Right renal cortex interstitium (tissue), 3 donors: ENCODE measurements around the gene WWC1. TPM values are rescaled to one million over a fixed set of nuclear protein-coding genes. Genes with fewer than 3 reads are reported as not detected.

Experiments
- DNase-seq, 3 donors: peaks; one replicate each; pipeline ENCODE4 v3.0.0-alpha.2; 2013; ENCODE audit warnings: low read depth in 3 of 3, low spot score in 2 of 3
- polyA plus RNA-seq, 3 donors: library from polyadenylated mRNA; unstranded; fragments of 120-200 nt; gene quantifications; one replicate each; pipeline ENCODE4 v1.2.1, GENCODE V29; 2013; ENCODE audit not compliant: insufficient read length in 3 of 3

Gene WWC1
- polyA plus RNA-seq, 3 donors = 83.0 to 102 (median 89.7) TPM

GRCh38 chr5:168359820-168360460, 68.5 kb downstream of the WWC1 start:
- no peak for DNase-seq

GRCh38 chr5:168360521-168361285, 69.3 kb downstream of the WWC1 start:
- DNase-seq = no peak

- DNase-seq = no peak
Observed at GRCh38 chr5:168362097-168362885, 70.8 kb downstream of the WWC1 start.

- DNase-seq = no peak
Observed at GRCh38 chr5:168364151-168364661, 72.8 kb downstream of the WWC1 start.

GRCh38 chr5:168364750-168365550, 73.5 kb downstream of the WWC1 start:
- DNase-seq = no peak

- no peak for DNase-seq
Observed at GRCh38 chr5:168365581-168366081, 74.2 kb downstream of the WWC1 start.

- DNase-seq = no peak
Observed at GRCh38 chr5:168366116-168366515, 74.7 kb downstream of the WWC1 start.

- no peak for DNase-seq
Observed at GRCh38 chr5:168368854-168369253, 77.4 kb downstream of the WWC1 start.

- no peak for DNase-seq
Observed at GRCh38 chr5:168370831-168371230, 79.4 kb downstream of the WWC1 start.

GRCh38 chr5:168372356-168372946, 81.0 kb downstream of the WWC1 start:
- DNase-seq = no peak

- no peak for DNase-seq
Observed at GRCh38 chr5:168374532-168374931, 83.1 kb downstream of the WWC1 start.

GRCh38 chr5:168375214-168375613, 83.8 kb downstream of the WWC1 start:
- DNase-seq = no peak

GRCh38 chr5:168377525-168377924, 86.1 kb downstream of the WWC1 start:
- DNase-seq = no peak

GRCh38 chr5:168378741-168379140, 87.3 kb downstream of the WWC1 start:
- no peak for DNase-seq

- DNase-seq = no peak
Observed at GRCh38 chr5:168382421-168382820, 91.0 kb downstream of the WWC1 start.

GRCh38 chr5:168390491-168390890, 99.0 kb downstream of the WWC1 start:
- no peak for DNase-seq

- no peak for DNase-seq
Observed at GRCh38 chr5:168393773-168394172, 102.3 kb downstream of the WWC1 start.

GRCh38 chr5:168400429-168401220, 109.2 kb downstream of the WWC1 start:
- no peak for DNase-seq

- DNase-seq = no peak
Observed at GRCh38 chr5:168401226-168401625, 109.8 kb downstream of the WWC1 start.
